GM04504 (cell line): ENCODE results near the gene THOC3.
"Not testable (repeated sequence)": the region's sequence is repeated elsewhere in the genome, so short reads cannot be mapped to it uniquely, and the experiment has no call there.

ENCODE experiments used
- DNase-seq: peaks from one replicate; pipeline ENCODE4 v3.0.0-alpha.2; 2012; ENCODE audit warnings: low read depth

Gene THOC3

GRCh38 chr5:175938489-175938888, 29.6 kb downstream of the THOC3 start:
- DNase-seq: not testable (repeated sequence)

GRCh38 chr5:175928752-175929151, 39.4 kb downstream of the THOC3 start:
- not testable (repeated sequence) for DNase-seq

DNA sequence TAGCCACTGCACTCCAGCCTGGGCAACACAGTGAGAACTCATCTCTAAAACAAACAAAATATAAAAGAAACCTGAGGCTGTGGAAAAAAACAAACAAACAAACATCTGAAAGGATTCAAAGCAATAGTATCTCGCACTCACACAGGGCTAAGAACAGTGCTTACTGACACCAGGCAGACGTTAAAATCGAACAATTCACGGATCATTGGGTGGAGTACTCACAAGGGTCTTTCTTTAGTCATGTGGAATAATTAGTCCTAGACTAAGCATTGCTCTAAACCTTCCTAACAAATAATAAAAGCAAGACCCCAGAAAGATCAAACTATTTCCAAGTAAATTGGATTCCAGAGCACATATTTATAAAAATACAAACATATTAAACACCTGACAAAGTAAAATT, 43.0 kb downstream of the THOC3 start:
- not testable (repeated sequence) for DNase-seq

- DNase-seq: peak; percentile 91
Measured at GRCh38 chr5:175922192-175922885, 45.8 kb downstream of the THOC3 start.

- no peak for DNase-seq
Measured at GRCh38 chr5:175921061-175921730, 46.9 kb downstream of the THOC3 start.

DNA sequence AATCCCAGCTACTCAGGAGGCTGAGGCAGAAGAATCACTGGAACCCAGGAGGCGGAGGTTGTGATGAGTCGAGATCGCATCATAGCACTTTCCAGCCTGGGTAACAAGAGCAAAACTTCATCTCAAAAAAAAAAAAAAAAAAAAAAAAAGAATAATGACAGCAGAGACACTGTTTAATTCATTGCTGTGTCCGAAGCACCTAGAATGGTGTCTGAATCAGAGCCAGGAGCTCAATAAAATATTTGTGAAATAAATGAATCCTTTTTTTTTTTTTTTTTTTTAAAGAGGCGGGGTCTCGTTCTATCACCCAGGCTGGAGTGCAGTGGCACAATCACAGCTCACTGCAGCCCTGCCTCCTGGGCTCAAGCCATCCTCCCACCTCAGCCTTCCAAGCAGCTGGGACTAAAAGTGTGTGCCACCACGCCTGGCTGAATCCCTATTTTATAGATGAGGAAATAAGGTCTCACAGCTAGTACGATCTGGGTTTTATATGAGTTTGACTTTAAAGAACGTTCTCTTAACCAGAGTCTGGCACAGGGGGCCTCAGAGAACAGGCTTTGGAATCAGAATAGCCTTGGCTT, 47.8 kb downstream of the THOC3 start:
- peak; percentile 16 for DNase-seq

DNA sequence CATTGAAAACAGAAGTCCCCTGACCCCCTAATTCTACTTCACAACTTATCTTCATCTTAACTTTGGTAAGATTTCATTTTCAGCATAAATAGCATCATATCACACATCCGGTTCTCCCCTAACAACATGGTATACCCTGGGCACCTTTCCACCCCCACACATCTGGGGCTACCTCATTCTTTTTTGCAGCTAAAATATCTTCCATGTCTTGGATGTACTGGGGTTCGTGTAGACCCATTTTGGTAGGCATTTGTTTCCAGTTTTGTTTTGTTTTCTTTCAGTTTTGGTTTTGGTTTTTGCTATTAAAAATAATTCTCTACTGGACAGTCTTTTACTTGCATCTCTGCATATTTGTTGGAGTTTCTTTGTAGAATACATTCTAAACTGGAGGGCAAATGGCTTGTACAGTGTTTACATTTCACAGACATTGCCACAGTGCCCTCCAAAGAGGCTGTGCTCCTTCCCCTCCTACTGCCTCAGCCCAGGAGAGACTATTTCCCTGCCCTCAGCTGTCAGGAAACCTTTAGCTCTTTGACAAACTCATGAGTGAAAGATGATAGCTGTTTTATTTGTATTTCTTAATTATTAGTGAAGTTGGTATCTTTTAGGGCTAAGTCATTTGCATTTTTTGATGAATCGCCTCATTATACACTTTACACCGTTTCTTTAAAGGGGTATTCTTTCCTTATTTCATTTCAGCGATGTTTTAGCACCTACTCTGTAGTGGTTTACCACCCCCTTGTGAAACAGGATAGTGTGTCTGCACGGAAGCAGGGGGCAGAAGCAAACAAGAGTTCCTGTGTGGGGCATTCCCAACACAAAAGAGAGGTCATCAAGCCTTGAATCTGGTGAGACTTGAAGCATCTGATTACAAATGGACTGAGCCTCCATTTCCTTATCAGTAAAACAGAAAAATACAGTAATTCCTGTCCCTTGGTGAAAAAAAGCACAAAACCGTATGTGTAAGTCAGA, 52.8 kb downstream of the THOC3 start:
- not testable (repeated sequence) for DNase-seq

DNA sequence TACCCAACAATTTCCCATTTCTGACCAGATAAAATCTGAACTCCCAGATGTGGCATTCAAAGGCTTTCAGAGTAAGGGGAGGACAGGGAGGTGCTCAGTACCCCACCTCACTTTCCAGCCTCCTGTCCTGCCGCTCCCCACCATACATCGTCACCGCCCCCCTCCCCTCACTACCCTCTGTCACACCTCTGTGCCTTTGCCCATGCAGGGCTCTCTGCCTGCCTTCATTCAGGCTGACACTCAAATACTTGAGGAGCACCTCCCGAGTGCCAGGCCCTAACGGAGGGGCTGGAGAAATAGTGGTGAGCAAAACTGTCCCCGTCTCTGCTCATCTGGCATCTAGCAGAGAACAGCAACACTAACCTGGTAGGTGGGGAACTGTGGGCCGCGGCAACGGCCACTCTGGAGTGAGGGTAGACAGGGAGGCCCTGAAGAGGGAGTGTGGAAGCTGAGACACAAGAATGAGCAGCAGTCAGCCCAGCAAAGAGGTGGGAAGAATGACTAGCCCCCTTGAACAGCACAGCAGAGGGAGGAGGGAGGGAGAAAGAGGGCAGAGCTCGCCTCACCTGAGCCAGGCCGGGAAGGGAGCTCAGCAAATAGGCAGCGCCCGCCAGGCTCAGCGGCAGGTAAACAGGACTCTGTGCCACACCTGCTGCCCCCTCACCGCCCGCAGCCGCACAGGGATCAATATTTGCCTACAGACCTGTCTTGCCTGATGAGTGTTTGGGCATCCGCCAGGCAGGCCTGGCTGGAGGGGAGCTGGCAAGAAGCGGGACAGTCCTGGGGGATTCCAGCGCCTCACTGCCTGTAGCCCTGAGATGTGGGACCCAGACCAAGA, 54.1 kb downstream of the THOC3 start:
- DNase-seq: not testable (repeated sequence)

DNA sequence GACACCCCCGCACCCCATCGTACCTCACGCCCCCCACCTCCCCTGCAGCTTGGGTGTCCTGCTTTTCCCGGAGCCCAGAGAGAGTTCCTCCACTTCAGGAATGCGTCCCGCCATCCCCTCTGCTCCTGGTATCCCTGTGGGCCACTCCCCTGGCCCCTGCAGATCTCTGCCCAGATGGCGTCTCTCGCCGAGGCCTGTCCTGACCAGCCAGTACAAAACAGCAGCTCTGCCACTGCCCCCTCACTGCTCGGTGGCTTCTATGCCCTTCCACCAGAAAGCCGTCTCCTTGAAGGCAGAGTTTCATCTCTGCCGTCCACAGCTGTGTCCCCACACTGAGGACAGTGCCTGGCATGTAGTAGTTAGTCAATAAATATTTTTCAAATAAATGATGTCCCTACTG, 58.0 kb downstream of the THOC3 start:
- not testable (repeated sequence) for DNase-seq
